BJ (cell line): ENCODE measurements around the gene VPS13A. TPM values are rescaled to one million over a fixed set of nuclear protein-coding genes. Genes with fewer than 3 reads are reported as not detected.
A peak's percentile ranks its signal among the peaks of the same experiment; 100 is the strongest.

Source experiments
- CTCF ChIA-PET: fragments of 350-600 bp; formaldehyde crosslinking; extraction: SDS; loops from one replicate; lab custom pipeline; 2021; ENCODE audit warnings: antibody characterized with exemption, inconsistent platforms; lab: Yijun Ruan, JAX
- POLR2A ChIA-PET: fragments of 300-600 bp; sonication (Branson Sonifier 250); formaldehyde crosslinking; extraction: SDS; loops from one replicate; lab custom pipeline; 2021; ENCODE audit warnings: antibody characterized with exemption; lab: Charles Lee
- DNase-seq: peaks from one replicate; pipeline ENCODE4 v3.0.0-alpha.2; 2011; ENCODE audit warnings: low read depth
- H3K27me3 ChIP-seq: 2 replicates; pipeline ENCODE4 v1.6.0; 2011; ENCODE audit warnings: low read length; ENCODE audit not compliant: control insufficient read depth, insufficient read depth
- H3K36me3 ChIP-seq: 2 replicates; pipeline ENCODE4 v1.5.1; 2011; ENCODE audit warnings: low read length; ENCODE audit not compliant: control insufficient read depth, insufficient read depth
- H3K4me3 ChIP-seq: 2 replicates; pipeline ENCODE4 v1.5.1; 2011; ENCODE audit warnings: low read depth, mild to moderate bottlenecking, control low read depth, low read length
- polyA plus RNA-seq: library from polyadenylated mRNA; depleted of rRNA; stranded (reverse); fragments of >200 nt; gene quantifications from 2 replicates; pipeline ENCODE4 v1.2.3, GENCODE V29; 2011
- TF ChIP-seq, protein P1 (sequence below): IDR thresholded peaks from 2 replicates; pipeline ENCODE4 v1.5.1; 2011; ENCODE audit warnings: low read depth, mild to moderate bottlenecking, control low read depth, inconsistent platforms, low read length, moderate library complexity; ENCODE audit not compliant: insufficient read depth

Gene VPS13A
- polyA plus RNA-seq, 1 experiment: 7.5 TPM

DNA sequence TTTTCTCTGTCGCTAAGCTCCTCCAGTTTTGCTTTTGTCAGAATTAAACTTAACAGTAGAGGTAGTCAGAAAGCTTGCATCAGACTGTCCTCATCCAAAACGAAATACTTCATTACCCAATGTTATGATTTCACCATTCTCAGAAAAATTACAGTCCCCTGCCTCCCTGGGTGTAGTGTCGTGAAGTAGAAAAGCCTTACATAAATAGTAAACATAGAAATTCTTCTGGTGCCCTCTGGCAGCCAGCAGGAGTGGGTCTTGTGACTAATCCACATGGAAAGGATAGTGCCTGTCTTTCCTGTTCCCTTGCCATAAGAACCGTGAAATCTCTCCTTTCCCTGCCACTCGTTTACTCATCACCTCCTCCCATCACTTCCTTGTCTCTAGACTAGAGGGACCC, 240.2 kb downstream of the VPS13A start:
- ChIA-PET CTCF (interaction anchor here (0.7 to 1.3 kb wide), 2 partner anchors 40 to 122 kb away, joined by 3 read pairs; no protein-coding TSS in a partner anchor), POLR2A (no interaction called here)
- TF ChIP-seq, protein P1, sequence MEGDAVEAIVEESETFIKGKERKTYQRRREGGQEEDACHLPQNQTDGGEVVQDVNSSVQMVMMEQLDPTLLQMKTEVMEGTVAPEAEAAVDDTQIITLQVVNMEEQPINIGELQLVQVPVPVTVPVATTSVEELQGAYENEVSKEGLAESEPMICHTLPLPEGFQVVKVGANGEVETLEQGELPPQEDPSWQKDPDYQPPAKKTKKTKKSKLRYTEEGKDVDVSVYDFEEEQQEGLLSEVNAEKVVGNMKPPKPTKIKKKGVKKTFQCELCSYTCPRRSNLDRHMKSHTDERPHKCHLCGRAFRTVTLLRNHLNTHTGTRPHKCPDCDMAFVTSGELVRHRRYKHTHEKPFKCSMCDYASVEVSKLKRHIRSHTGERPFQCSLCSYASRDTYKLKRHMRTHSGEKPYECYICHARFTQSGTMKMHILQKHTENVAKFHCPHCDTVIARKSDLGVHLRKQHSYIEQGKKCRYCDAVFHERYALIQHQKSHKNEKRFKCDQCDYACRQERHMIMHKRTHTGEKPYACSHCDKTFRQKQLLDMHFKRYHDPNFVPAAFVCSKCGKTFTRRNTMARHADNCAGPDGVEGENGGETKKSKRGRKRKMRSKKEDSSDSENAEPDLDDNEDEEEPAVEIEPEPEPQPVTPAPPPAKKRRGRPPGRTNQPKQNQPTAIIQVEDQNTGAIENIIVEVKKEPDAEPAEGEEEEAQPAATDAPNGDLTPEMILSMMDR: no peak
- peak; percentile 55 for DNase-seq
- Histone ChIP-seq H3K4me3 (no peak overlapping the region), H3K36me3 (no peaks in the 10 kb centered on the region), H3K27me3 (no peaks in the 10 kb centered on the region)

DNA sequence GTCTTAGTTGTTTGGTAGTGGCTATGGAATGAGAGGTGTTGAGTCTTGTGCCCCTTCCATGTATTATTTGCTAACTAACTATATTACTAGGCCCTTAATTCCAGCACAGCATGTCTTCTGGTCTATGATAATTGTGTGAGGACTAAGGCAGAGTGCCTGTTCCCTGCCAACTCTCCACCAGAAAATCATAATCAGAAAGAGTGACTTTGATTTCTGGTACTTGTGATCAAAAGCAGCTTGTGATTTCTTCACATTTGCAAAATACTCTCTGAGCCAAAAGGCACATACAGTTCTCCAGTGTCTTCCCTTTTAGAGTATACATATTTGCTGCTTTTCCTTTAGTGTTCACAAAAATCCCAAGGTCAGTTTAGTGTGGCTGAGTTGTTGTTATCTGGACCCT, 240.9 kb downstream of the VPS13A start:
- TF ChIP-seq, protein P1: no peak
- ChIA-PET POLR2A (no interaction called here), CTCF (interaction anchor here (0.7 to 1.1 kb wide), 2 partner anchors 39 to 122 kb away, joined by 3 to 4 read pairs; no protein-coding TSS in a partner anchor)
- DNase-seq: no peak
- Histone ChIP-seq H3K4me3 (no peak overlapping the region), H3K36me3 (no peaks in the 10 kb centered on the region), H3K27me3 (no peaks in the 10 kb centered on the region)

DNA sequence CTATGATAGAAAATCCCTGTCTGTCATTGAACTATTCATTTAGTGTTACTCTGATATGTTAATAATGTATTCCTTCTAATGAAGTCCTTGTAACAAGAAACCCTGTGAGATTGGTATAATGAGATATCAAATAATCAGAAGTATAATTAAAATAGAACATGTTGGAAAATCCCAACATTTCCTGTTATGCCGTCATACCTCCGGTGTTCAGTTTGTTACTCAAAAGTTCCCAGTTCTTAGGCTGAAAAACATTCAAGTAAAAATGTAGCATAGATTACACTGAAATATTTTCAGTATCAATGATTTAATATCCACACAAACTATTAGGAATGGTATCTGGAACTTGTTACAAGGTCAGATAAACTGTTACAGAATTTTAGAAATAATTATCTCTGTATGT, 243.3 kb downstream of the VPS13A start:
- H3K36me3 ChIP-seq: no peaks in the 10 kb centered on the region
- ChIA-PET CTCF (interaction anchor here (0.6 to 1.0 kb wide), 3 partner anchors 9 to 409 kb away, joined by 4 to 7 read pairs (median 5); no protein-coding TSS in a partner anchor), POLR2A (no interaction called here)
- no peak for DNase-seq
- TF ChIP-seq, protein P1: no peak
- no peak overlapping the region for H3K4me3 ChIP-seq
- no peaks in the 10 kb centered on the region for H3K27me3 ChIP-seq

DNA sequence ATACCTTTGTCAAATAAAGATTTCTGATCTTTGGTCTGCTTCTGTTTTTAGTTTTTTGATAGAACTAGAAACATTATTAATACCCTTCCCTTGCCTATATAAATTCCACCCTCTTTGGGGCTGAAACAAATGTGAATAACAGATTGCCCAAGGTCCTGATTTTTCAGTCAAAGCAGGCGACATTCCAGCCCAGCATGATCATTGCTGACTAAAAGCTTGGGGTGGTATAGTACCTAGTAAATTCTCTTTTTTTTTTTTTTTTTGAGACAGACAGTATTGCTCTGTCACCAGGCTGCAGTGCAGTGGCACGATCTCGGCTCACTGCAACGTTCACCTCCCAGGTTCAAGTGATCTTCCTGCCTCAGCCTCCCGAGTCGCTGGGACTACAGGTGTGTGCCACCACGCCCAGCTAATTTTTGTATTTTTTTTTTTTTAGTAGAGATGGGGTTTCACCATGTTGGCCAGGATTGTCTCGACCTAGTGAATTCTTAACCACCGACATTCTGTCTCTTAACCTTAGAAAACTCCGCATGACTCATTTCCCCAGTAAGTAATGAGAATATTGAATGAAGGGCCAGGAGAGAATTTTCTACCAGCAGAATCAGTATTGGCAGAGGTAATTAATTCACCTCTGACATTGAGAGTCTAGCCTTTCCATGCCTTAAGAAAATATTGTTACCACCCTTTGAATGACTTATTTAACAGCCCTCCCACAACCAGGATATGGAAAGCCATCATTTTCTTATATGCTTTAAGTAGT, 244.4 kb downstream of the VPS13A start:
- TF ChIP-seq, protein P1: no peak
- no peak for DNase-seq
- Histone ChIP-seq H3K36me3 (no peaks in the 10 kb centered on the region), H3K4me3 (no peak overlapping the region), H3K27me3 (no peaks in the 10 kb centered on the region)
- CTCF ChIA-PET: no interaction called here
- POLR2A ChIA-PET: no interaction called here

DNA sequence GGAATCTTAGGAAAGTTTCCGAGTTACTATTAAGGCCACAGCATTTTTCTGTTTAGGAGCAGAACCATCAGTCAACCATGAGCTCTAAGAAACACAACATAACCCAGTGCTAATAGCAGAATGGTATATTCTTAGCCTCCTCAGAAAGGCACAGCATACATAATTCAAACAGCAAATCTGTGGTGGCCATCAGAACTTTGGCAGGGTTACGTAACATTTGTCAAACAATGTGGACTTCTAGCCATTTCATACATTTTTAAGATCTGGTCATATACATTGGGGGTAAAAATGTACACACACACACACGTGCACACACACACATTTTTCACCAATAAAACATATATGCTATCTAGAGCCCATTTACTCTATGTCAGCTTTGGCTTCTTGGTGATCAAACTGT, 245.6 kb downstream of the VPS13A start:
- ChIA-PET CTCF (interaction anchor here (0.6 to 1.3 kb wide), 2 partner anchors 11 to 342 kb away, joined by 3 to 4 read pairs; no protein-coding TSS in a partner anchor), POLR2A (no interaction called here)
- no peak for DNase-seq
- TF ChIP-seq, protein P1: no peak
- no peak overlapping the region for H3K4me3 ChIP-seq
- H3K27me3 ChIP-seq: no peaks in the 10 kb centered on the region
- no peaks in the 10 kb centered on the region for H3K36me3 ChIP-seq
